NCI-H2029 (cell line): ENCODE measurements around the gene RAPGEF1.
A peak's percentile ranks its signal among the peaks of the same experiment; 100 is the strongest.
"Not testable (repeated sequence)": the region's sequence is repeated elsewhere in the genome, so short reads cannot be mapped to it uniquely, and the experiment has no call there.

Experiments used
- DNase-seq: peaks from one replicate; lab custom pipeline; 2025; lab: John Stamatoyannopoulos, UW

RAPGEF1 gene

GRCh38 chr9:131559421-131560000 lies 180.4 kb downstream of the RAPGEF1 start:
- no peak for DNase-seq

- DNase-seq = no peak
These were observed 181.9 kb downstream of the RAPGEF1 start for GRCh38 chr9:131557855-131558548.

DNA sequence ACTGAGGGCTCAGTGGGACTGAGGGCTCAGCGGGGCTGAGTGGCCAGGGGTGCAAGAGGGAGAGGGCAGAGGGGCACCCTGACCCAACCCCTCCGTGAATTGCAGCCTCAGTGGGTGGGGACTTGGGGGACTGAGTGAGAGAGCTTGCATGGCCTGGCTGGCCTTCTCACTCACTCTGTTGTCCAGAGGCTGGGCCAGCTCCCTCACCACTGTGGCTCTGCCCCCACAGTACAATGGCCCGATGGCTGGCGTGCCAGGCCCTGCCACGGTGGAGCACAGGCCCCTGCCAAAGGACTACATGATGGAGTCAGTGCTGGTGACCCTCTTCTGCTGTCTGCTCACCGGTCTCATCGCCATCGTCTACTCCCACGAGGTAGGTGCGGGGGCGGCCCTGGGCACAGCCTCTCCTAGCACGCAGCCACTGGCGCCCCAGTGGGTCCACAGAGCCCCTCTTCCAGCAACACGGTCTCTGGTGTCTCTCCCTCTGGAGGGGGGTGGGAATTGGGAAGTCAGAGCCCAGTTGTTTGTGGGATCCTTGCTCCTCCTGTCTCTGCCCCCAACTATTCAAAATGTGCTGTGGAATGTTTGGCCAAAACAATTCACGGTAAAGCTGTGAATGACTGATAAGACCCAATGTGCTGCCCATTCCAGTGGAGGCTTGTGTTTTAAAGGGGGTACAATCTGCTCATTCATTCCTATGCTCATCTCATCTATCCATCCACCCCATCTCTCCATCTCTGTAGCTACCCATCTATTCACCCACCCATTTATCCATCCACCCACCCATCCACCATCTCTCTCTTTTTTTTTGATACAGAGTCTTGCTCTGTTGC lies 183.8 kb downstream of the RAPGEF1 start:
- DNase-seq = no peak

- no peak for DNase-seq
These were observed 185.0 kb downstream of the RAPGEF1 start for GRCh38 chr9:131554843-131555351.

- DNase-seq = no peak
These were observed 185.6 kb downstream of the RAPGEF1 start for GRCh38 chr9:131554087-131554842.

DNA sequence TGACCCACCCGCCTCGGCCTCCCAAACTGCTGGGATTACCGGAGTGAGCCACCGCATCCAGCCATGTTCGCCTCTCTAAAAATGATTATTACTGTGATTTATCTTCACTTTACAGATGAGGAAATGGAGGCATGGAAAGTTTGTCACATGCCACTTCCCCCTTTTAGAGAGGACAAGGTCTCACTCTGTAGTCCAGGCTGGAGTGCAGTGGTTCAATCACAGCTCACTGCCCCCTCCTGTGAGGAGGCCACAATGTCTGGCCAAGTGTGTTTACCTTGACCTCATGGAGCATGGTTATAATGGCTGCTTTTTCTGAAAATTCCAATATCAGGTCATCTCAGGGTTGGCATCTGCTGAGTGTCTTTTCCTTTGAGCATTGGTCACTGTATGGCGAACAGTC lies 187.8 kb downstream of the RAPGEF1 start:
- no peak for DNase-seq

DNA sequence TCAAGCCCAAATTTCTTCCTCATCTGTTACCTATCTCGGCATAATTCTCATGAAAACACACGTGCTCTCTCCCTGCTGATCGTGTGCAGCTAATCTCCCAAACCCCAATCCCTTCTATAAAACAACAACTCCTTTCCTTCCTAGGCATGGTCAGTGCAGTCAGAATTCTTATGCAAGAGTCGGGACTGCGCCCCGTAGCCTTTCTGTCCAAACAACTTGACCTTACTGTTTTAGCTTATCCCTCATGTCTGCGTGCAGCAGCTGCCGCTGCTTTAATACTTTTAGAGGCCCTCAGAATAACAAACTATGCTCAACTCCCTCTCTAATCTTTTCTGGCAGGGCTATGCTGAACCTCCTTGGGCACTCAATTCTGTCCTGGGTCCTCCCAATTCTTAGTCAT lies 189.4 kb downstream of the RAPGEF1 start:
- DNase-seq = not testable (repeated sequence)

DNA sequence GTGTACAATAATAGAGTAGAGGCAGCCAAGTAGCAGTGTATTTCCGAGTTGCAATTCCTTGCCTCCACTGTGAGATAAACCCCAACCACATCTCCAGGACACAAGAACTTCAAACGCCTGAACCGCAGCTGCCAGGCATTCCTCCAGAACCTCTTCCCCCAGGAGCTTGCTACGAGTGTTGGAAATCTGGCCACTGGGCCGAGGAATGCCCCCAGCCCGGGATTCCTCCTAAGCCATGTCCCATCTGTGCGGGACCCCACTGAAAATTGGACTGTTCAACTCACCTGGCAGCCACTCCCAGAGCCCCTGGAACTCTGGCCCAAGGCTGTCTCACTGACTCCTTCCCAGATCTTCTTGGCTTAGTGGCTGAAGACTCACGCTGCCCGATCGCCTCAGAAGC lies 190.7 kb downstream of the RAPGEF1 start:
- DNase-seq = not testable (repeated sequence)

GRCh38 chr9:131546336-131547084 lies 193.4 kb downstream of the RAPGEF1 start:
- no peak for DNase-seq

DNA sequence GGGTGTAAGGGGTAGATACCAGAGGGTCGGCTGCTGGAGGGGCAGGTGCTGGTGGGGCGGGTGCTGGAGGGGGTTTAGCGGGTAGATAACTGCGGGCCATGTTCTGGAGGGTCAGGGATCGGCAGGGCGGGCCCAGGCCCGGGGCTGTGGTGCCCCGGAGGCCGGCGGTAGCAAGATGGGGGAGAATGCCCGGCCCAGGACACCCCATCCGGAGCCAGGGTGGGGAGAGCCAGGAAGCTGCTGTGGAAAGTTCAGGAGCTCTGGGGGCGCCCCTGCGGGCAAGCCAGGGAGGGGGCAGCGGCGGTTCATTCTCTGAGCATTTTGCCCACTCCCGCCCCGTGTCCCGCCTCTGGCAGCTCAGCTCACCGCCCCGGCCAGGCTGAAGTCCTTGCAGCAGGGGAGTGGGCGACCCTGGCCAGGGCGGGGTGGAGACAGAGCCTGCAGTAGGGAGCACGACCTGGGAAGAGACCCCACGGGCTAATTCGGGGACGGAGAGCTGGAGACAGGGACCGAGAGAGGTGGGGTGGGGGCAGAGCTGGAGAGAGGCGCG lies 194.0 kb downstream of the RAPGEF1 start:
- no peak for DNase-seq

GRCh38 chr9:131545003-131545785 lies 194.7 kb downstream of the RAPGEF1 start, which contains the start of gene PRRT1B:
Gene PRRT1B (plus strand): TSS chr9:131545523. CDS start chr9:131545616, 93 bp downstream.
- peak; percentile 39 for DNase-seq

DNA sequence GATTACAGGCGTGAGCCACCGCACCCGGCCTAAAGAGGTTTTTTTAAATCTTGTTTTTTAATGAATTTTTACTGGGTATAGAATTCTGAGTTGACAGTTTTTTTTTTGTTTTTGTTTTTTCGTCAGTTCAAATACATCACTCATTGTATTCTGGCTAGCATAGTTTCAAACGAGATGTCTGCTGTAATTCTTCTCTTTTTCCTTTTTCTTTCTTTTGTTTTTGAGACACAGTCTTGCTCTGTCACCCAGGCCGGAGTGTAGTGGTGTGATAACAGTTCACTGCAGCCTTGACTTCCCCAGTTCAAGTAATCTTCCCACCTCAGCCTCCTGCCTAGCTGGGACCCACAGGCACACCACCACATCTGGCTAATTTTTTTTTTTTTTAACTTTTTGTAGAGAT lies 196.7 kb downstream of the RAPGEF1 start:
- DNase-seq = no peak

GRCh38 chr9:131539223-131539923 lies 200.5 kb downstream of the RAPGEF1 start:
- DNase-seq = no peak

- no peak for DNase-seq
These were observed 201.9 kb downstream of the RAPGEF1 start for GRCh38 chr9:131537946-131538345.

GRCh38 chr9:131534721-131535237 lies 205.1 kb downstream of the RAPGEF1 start:
- DNase-seq = peak; percentile 25

DNA sequence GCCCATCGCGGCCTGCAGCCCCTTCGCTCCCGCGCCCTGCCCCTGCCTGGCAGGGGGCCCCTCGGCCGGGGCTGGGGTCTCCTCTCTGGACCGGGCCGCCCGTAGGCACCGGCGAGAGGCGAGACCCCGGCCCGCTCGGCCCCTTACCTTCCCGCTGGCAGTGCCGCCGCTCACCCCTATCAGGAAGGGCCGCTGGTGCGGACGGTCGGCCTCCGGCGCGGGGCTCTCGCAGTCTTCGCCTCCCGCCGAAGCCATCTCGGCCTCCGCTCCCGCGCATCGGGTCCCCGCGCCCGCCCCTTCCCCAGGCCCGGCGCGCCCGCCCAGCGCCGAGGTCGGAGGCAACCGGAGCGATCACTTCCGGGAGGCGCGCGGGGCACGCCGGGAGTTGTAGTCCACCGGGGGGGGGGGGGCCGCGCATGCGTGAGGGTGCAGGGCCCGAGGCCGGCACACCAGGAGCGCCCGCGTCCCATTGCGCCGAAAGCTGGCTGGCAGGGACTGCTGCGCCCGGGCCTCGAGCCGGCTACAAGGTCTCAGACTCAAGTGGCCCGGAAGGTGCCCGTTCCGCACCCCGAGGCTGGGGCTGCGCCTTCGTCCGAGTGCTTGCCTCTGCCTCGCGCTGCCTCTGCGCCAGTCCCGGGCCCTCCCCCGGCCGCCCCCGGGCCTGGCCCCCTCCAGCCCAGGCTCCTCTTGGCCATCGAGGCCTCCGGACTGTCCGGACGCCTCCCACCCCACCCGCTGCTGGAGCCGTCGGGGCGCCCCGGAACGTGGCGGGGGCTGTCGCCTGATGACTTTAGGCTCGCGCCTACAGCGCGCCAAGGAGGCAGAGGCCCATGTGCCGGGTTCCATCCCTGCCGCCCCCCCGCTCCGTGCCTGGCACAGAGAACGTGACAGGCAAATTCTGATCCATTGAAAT lies 208.7 kb downstream of the RAPGEF1 start, which contains the start of gene UCK1:
Gene UCK1 (minus strand): TSS at position 344 of the 913 bp plus-strand sequence. CDS start 89 bp downstream, at position 255.
- peak; percentile 61 for DNase-seq

DNA sequence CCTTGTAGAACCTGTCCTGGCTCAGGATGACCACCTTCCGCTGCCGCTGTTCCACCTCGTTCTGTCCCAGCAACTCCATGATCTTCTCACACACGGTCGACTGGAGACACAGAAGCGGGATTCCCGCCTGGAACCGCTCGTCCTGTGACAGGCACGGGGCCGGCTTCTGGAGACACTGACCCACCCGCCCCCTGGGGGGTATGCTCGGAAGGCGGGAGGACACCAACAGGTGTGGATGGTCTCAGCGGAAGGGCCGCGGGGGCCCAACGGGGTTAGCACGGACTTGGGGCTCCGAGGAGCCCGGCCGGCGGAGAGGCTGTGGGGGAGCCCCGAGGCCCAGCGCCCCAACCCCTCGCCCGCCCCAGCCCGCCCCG lies 209.3 kb downstream of the RAPGEF1 start:
- no peak for DNase-seq
